Kidney (tissue), 14 donors: Measurements from ENCODE around the gene TMEM59. TPM values are rescaled to one million over a fixed set of nuclear protein-coding genes. Genes with fewer than 3 reads are reported as not detected.

ENCODE experiments used
- DNase-seq, 5 donors: peaks; one replicate each; pipeline ENCODE4 v3.0.0-alpha.2; 2013 to 2020
- FAIRE-seq: peaks from 2 replicates; lab custom pipeline; 2012; peaks lifted over from hg19 to GRCh38; lab: Jason Lieb, UNC
- H3K27ac ChIP-seq, 2 donors: one replicate each; pipeline ENCODE4 v1.7.0; 2013; ENCODE audit warnings: low read depth in 2 of 2, low read length in 2 of 2, inconsistent platforms in 1 of 2
- H3K27me3 ChIP-seq: one replicate; pipeline ENCODE4 v1.7.1; 2013; ENCODE audit warnings: low read length, inconsistent platforms; ENCODE audit not compliant: control insufficient read depth, insufficient read depth
- H3K36me3 ChIP-seq, 3 donors: one replicate each; pipeline versions ENCODE4 v1.7.0 to v1.7.1; 2013; ENCODE audit warnings: low read length in 3 of 3, control low read depth in 1 of 3, inconsistent platforms in 1 of 3; ENCODE audit not compliant: insufficient read depth in 3 of 3, control insufficient read depth in 2 of 3
- H3K4me1 ChIP-seq, 3 donors: one replicate each; pipeline versions ENCODE4 v1.7.0 to v1.7.1; 2013; ENCODE audit warnings: low read length in 3 of 3, inconsistent platforms in 1 of 3, low read depth in 1 of 3; ENCODE audit not compliant: control insufficient read depth in 2 of 3, insufficient read depth in 2 of 3
- H3K4me3 ChIP-seq, 3 donors: one replicate each; pipeline versions ENCODE4 v1.7.0 to v1.8.1; 2013; ENCODE audit warnings: low read length in 3 of 3, control low read depth in 1 of 3, inconsistent platforms in 1 of 3
- H3K9ac ChIP-seq, 3 donors: one replicate each; pipeline versions ENCODE4 v1.7.0 to v1.7.1; 2013; ENCODE audit warnings: low read length in 3 of 3, control low read depth in 1 of 3, inconsistent platforms in 1 of 3
- H3K9me3 ChIP-seq, 3 donors: one replicate each; pipeline versions ENCODE4 v1.7.0 to v1.7.1; 2013; ENCODE audit warnings: low read length in 3 of 3, control low read depth in 1 of 3, inconsistent platforms in 1 of 3; ENCODE audit not compliant: control insufficient read depth in 2 of 3, insufficient read depth in 1 of 3
- CTCF ChIP-seq: IDR thresholded peaks from 3 replicates; pipeline ENCODE4 v1.5.1; 2012; ENCODE audit warnings: mild to moderate bottlenecking, moderate library complexity, borderline replicate concordance; ENCODE audit not compliant: insufficient read depth; ENCODE audit errors: extremely low read depth
- intact Hi-C: fragments of 100-400 bp; cut with DNase I; formaldehyde crosslinking; loops from one replicate; pipeline ENCODE4 v1.11.1; 2022
- polyA plus RNA-seq: library from polyadenylated mRNA; stranded (reverse); fragments of 350-450 nt; fragmentation: Illumina TruSeq; extraction: RNeasy Lipid Tissue Mini Kit (QIAGEN cat#74804); gene quantifications from one replicate; pipeline ENCODE4 v1.2.3, GENCODE V29; 2014; ENCODE audit warnings: low read depth, low replicate concordance; ENCODE audit not compliant: insufficient read depth
- total RNA-seq: library from RNA; stranded (reverse); fragmentation: NEBNext Ultra II Directional; extraction: Animal tissue kit (Norgen Biotek cat#: 25700); gene quantifications from one replicate; pipeline ENCODE4 v1.2.1, GENCODE V29; 2021
- donor health status: control.
- donor health status: control.
- donor health status: control.
- donor health status: control.
- donor health status: control.
- donor health status: DM: yes; HTN: yes; CAD: no.
- donor health status: Normal renal cell carcinoma (clear cell type).

Gene TMEM59
- total and polyA plus RNA-seq, 2 donors from 2014 or later: 475 to 521 TPM

- no peaks in the 10 kb centered on the region for H3K27me3 ChIP-seq
- no peak overlapping the region for H3K4me3 ChIP-seq
- no peaks in the 10 kb centered on the region for H3K9me3 ChIP-seq
- DNase-seq: no peak
- H3K4me1 ChIP-seq: peaks cover 0 to 5% (median 2%) of the 10 kb centered on the region in 3 donors
- intact Hi-C loops: no loop called here
- H3K27ac ChIP-seq: no peak overlapping the region
- no peak overlapping the region for H3K9ac ChIP-seq
- H3K36me3 ChIP-seq: peaks cover 0 to 5% (median 1%) of the 10 kb centered on the region in 3 donors
- no peak for TF ChIP-seq CTCF
- no peak for FAIRE-seq
Observed at GRCh38 chr1:54091666-54092065, 38.7 kb upstream of the TMEM59 start.

GRCh38 chr1:54088385-54088784, 35.4 kb upstream of the TMEM59 start:
- intact Hi-C loops: no loop called here
- Histone ChIP-seq H3K36me3 (peaks cover 0 to 3% (median 0%) of the 10 kb centered on the region in 3 donors), H3K4me1 (no peaks in the 10 kb centered on the region), H3K27me3 (no peaks in the 10 kb centered on the region), H3K4me3 (no peak overlapping the region), H3K27ac (no peak overlapping the region), H3K9ac (no peak overlapping the region), H3K9me3 (no peaks in the 10 kb centered on the region)
- no peak for FAIRE-seq
- DNase-seq: no peak
- no peak for TF ChIP-seq CTCF

GRCh38 chr1:54086754-54087153, 33.8 kb upstream of the TMEM59 start:
- FAIRE-seq (peak; percentile 78), DNase-seq (no peak)
- H3K27me3 ChIP-seq: no peaks in the 10 kb centered on the region
- no peak for TF ChIP-seq CTCF
- no peak overlapping the region for H3K27ac ChIP-seq
- intact Hi-C loops: no loop called here
- H3K9me3 ChIP-seq: no peaks in the 10 kb centered on the region
- no peak overlapping the region for H3K4me3 ChIP-seq
- H3K9ac ChIP-seq: no peak overlapping the region
- H3K4me1 ChIP-seq: no peaks in the 10 kb centered on the region
- H3K36me3 ChIP-seq: peaks cover 0 to 3% (median 0%) of the 10 kb centered on the region in 3 donors

- no peak overlapping the region for H3K9ac ChIP-seq
- H3K4me1 ChIP-seq: peaks cover 0 to 7% (median 4%) of the 10 kb centered on the region in 3 donors
- TF ChIP-seq CTCF: no peak
- DNase-seq (no peak), FAIRE-seq (no peak)
- intact Hi-C loops: no loop called here
- H3K27ac ChIP-seq: no peak overlapping the region
- peaks cover 0 to 2% (median 0%) of the 10 kb centered on the region in 3 donors for H3K36me3 ChIP-seq
- no peaks in the 10 kb centered on the region for H3K27me3 ChIP-seq
- H3K9me3 ChIP-seq: no peaks in the 10 kb centered on the region
- H3K4me3 ChIP-seq: no peak overlapping the region
Observed at GRCh38 chr1:54084794-54085193, 31.8 kb upstream of the TMEM59 start.
